ENCODE data around the gene TRPM7. TPM values are rescaled to one million over a fixed set of nuclear protein-coding genes. Genes with fewer than 3 reads are reported as not detected.

The TRPM7 gene
- total and polyA plus RNA-seq, 2 of the 13 experiments (the other 11 are each of a cell fraction or from before 2014, with no cell fraction given), result 11.0 to 36.0 TPM

GRCh38 chr15:50641318-50641717, 45.3 kb downstream of the TRPM7 start:
- Histone ChIP-seq H3K79me2 (ENCODE audit: insufficient read depth, low read length) (no peaks in the 10 kb centered on the region), H3K27me3 (ENCODE audit: control insufficient read depth in 1 of 2, insufficient read depth in 2 of 2, low read length in 2 of 2) (no peaks in the 10 kb centered on the region), H4K20me1 (ENCODE audit: insufficient read depth, low read length) (no peaks in the 10 kb centered on the region), H3K9me3 (ENCODE audit: low read length) (no peaks in the 10 kb centered on the region), H3K4me1 (ENCODE audit: insufficient read depth, low read length) (no peaks in the 10 kb centered on the region), H3K27ac (ENCODE audit: extremely low read length, insufficient read depth, low read length) (no peak overlapping the region), H3K4me2 (ENCODE audit: low read depth, low read length) (no peak overlapping the region), H3K9ac (ENCODE audit: insufficient read depth, low read depth, low read length) (no peak overlapping the region), H2AFZ (ENCODE audit: low read length) (no peak overlapping the region), H3K36me3 (replicated peaks in 1 of 2; ENCODE audit: control insufficient read depth in 1 of 2, insufficient read depth in 2 of 2, low read length in 2 of 2) (peaks cover 3 to 54% of the 10 kb centered on the region in 2 experiments; a peak in 3 of 5 replicates), H3K4me3 (replicated peaks in 1 of 3; ENCODE audit: insufficient read depth in 1 of 3, low read depth in 2 of 3, low read length in 3 of 3) (no peak overlapping the region)
- POLR2A ChIA-PET, result no interaction called here
- CTCF ChIA-PET (ENCODE audit: low intra/inter-chr PET ratio, low total read pairs), result no interaction called here
- DNase-seq (ENCODE audit: low spot score) (no peak), ATAC-seq (no peak), FAIRE-seq (no peak)
- BruUV-seq (replicated peaks), result no TSS peak
- intact Hi-C loops (cut with micrococcal nuclease; ENCODE audit: unreplicated experiment) (no loop called here), in situ Hi-C loops (cut with HindIII; ENCODE audit: extremely low pct_ligation_motif_present, low pct_unique_long_range_greater_than_20kb) (no loop called here)
- WGBS (ENCODE audit: low lambda C conversion rate), result 99% methylated on average over 2 of the region's 2 CpGs
- TF ChIP-seq ZNF136 (CRISPR knock-in tag; IDR thresholded peaks at IDR 0.05; ENCODE audit: low read depth), result no peak
- no peak for TF ChIP-seq ZSCAN25 (CRISPR knock-in tag; IDR thresholded peaks at IDR 0.05)
- TF ChIP-seq, protein P1, sequence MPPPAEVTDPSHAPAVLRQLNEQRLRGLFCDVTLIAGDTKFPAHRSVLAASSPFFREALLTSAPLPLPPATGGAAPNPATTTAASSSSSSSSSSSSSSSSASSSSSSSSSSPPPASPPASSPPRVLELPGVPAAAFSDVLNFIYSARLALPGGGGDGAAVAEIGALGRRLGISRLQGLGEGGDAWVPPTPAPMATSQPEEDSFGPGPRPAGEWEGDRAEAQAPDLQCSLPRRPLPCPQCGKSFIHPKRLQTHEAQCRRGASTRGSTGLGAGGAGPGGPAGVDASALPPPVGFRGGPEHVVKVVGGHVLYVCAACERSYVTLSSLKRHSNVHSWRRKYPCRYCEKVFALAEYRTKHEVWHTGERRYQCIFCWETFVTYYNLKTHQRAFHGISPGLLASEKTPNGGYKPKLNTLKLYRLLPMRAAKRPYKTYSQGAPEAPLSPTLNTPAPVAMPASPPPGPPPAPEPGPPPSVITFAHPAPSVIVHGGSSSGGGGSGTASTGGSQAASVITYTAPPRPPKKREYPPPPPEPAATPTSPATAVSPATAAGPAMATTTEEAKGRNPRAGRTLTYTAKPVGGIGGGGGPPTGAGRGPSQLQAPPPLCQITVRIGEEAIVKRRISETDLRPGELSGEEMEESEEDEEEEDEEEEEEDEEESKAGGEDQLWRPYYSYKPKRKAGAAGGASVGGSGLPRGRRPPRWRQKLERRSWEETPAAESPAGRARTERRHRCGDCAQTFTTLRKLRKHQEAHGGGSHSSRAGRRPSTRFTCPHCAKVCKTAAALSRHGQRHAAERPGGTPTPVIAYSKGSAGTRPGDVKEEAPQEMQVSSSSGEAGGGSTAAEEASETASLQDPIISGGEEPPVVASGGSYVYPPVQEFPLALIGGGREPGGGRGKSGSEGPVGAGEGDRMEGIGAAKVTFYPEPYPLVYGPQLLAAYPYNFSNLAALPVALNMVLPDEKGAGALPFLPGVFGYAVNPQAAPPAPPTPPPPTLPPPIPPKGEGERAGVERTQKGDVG (CRISPR knock-in tag; IDR thresholded peaks at IDR 0.05; ENCODE audit: borderline replicate concordance), result no peak
- no peak for TF ChIP-seq SKI (IDR thresholded peaks at IDR 0.05; ENCODE audit: partially characterized antibody)
- TF ChIP-seq NR2F1 (CRISPR knock-in tag; IDR thresholded peaks at IDR 0.05), result no peak
- no peak for TF ChIP-seq ZNF205 (CRISPR knock-in tag; IDR thresholded peaks at IDR 0.05)
- TF ChIP-seq, protein P2, sequence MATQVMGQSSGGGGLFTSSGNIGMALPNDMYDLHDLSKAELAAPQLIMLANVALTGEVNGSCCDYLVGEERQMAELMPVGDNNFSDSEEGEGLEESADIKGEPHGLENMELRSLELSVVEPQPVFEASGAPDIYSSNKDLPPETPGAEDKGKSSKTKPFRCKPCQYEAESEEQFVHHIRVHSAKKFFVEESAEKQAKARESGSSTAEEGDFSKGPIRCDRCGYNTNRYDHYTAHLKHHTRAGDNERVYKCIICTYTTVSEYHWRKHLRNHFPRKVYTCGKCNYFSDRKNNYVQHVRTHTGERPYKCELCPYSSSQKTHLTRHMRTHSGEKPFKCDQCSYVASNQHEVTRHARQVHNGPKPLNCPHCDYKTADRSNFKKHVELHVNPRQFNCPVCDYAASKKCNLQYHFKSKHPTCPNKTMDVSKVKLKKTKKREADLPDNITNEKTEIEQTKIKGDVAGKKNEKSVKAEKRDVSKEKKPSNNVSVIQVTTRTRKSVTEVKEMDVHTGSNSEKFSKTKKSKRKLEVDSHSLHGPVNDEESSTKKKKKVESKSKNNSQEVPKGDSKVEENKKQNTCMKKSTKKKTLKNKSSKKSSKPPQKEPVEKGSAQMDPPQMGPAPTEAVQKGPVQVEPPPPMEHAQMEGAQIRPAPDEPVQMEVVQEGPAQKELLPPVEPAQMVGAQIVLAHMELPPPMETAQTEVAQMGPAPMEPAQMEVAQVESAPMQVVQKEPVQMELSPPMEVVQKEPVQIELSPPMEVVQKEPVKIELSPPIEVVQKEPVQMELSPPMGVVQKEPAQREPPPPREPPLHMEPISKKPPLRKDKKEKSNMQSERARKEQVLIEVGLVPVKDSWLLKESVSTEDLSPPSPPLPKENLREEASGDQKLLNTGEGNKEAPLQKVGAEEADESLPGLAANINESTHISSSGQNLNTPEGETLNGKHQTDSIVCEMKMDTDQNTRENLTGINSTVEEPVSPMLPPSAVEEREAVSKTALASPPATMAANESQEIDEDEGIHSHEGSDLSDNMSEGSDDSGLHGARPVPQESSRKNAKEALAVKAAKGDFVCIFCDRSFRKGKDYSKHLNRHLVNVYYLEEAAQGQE (IDR thresholded peaks at IDR 0.05; ENCODE audit: borderline replicate concordance in 1 of 2, low read depth in 1 of 2, low read length in 2 of 2), result no peak
- no peak for TF ChIP-seq ZNF484 (CRISPR knock-in tag; IDR thresholded peaks at IDR 0.05; ENCODE audit: borderline replicate concordance, low read depth)
- no peak for TF ChIP-seq CENPBD1 (CRISPR knock-in tag; IDR thresholded peaks at IDR 0.05; ENCODE audit: borderline replicate concordance, low read depth)
- no peak for TF ChIP-seq ZSCAN30 (CRISPR knock-in tag; IDR thresholded peaks at IDR 0.05)
- TF ChIP-seq ZNF354B (CRISPR knock-in tag; IDR thresholded peaks at IDR 0.05), result no peak
- TF ChIP-seq GMEB2 (CRISPR knock-in tag; IDR thresholded peaks at IDR 0.05; ENCODE audit: low read depth), result no peak
- no peak for TF ChIP-seq ZNF207 (IDR thresholded peaks at IDR 0.05; ENCODE audit: borderline replicate concordance)
- TF ChIP-seq ZNF432 (CRISPR knock-in tag; IDR thresholded peaks at IDR 0.05; ENCODE audit: borderline replicate concordance), result no peak
- TF ChIP-seq DBP (CRISPR knock-in tag; IDR thresholded peaks at IDR 0.05; ENCODE audit: not compliant biosample characterization), result no peak
